Right lobe of liver (tissue), 6 donors: ENCODE results near the gene GABPA. TPM values are rescaled to one million over a fixed set of nuclear protein-coding genes. Genes with fewer than 3 reads are reported as not detected.

Experiments used
- ATAC-seq, 4 donors: fragments of 200-7000 bp; cut with Tn5 transposase; one replicate each; pipeline ENCODE4 v1.9.1; 2020; ENCODE audit warnings: mild to moderate bottlenecking in 4 of 4, moderate library complexity in 4 of 4
- DNase-seq, 3 donors: peaks; one replicate each; pipeline ENCODE4 v3.0.0-alpha.2; 2020
- H3K27ac ChIP-seq, 3 donors: fragments of 200-600 bp; one replicate each; pipeline ENCODE4 v1.8.0; 2022
- H3K27me3 ChIP-seq, 2 donors: fragments of 200-600 bp; one replicate each; pipeline ENCODE4 v1.8.0; 2022
- H3K36me3 ChIP-seq, 4 donors: fragments of 200-600 bp; sonication (generic) in 1 of 4; one replicate each; pipeline versions ENCODE4 v1.5.1 to v1.8.0; 2017 to 2022; ENCODE audit warnings: control low read depth in 1 of 4
- H3K4me1 ChIP-seq, 4 donors: fragments of 200-600 bp; sonication (generic) in 1 of 4; one replicate each; pipeline versions ENCODE4 v1.5.1 to v1.8.0; 2017 to 2022; ENCODE audit warnings: control low read depth in 1 of 4
- H3K4me3 ChIP-seq, 3 donors: fragments of 200-600 bp; one replicate each; pipeline ENCODE4 v1.8.0; 2022
- H3K9me3 ChIP-seq, 4 donors: fragments of 200-600 bp; sonication (generic) in 1 of 4; one replicate each; pipeline versions ENCODE4 v1.5.1 to v1.8.0; 2017 to 2022; ENCODE audit warnings: control low read depth in 1 of 4
- POLR2A ChIP-seq: fragments of 450-650 bp; IDR thresholded peaks from one replicate; pipeline ENCODE4 v1.6.1; 2017; ENCODE audit warnings: antibody characterized with exemption, mild to moderate bottlenecking
- WGBS: methylation state at CpG from one replicate; pipeline ENCODE4 v1.1.6; 2018; ENCODE audit warnings: low coverage, low lambda C conversion rate; ENCODE audit not compliant: insufficient coverage; ENCODE audit errors: missing lambda C conversion rate; 5-methylcytosine and 5-hydroxymethylcytosine counted together
- intact Hi-C, 2 donors: fragments of 100-400 bp; cut with DNase I; formaldehyde crosslinking; loops; one replicate each; pipeline versions ENCODE4 v1.11.2 to v1.14.1; 2022
- total RNA-seq, 6 experiments: library from RNA; depleted of rRNA in 2 of 6; stranded (reverse); fragments of >200 nt in 2 of 6; fragmentation: NEBNext Ultra II Directional in 3 of 6; extraction: Animal tissue kit (Norgen Biotek cat#: 25700) in 3 of 6; gene quantifications; one replicate each; pipeline versions ENCODE4 v1.1.0 to v1.2.4, GENCODE V29; 2016 to 2023
- TF ChIP-seq, protein P1 (sequence below), 4 donors: fragments of 200-600 bp in 3 of 4; fragments of 450-650 bp in 1 of 4; IDR thresholded peaks; one replicate each; pipeline versions ENCODE4 v1.5.1 to v1.8.0; 2016 to 2022; ENCODE audit warnings: antibody characterized with exemption in 4 of 4, mild to moderate bottlenecking in 2 of 4
- donor health status: DM: no; HTN: yes; CAD: no.
- donor health status: DM: no; HTN: no; CAD: no.
- donor health status: DM: no; HTN: no; CAD: no.
- donor health status: DM: no; HTN: yes; CAD: no.
- donor health status: DM: no; HTN: yes; CAD: no.

Gene GABPA
- total RNA-seq, 6 experiments from 2014 or later, result 8.4 to 15.2 (median 12.3) TPM

DNA sequence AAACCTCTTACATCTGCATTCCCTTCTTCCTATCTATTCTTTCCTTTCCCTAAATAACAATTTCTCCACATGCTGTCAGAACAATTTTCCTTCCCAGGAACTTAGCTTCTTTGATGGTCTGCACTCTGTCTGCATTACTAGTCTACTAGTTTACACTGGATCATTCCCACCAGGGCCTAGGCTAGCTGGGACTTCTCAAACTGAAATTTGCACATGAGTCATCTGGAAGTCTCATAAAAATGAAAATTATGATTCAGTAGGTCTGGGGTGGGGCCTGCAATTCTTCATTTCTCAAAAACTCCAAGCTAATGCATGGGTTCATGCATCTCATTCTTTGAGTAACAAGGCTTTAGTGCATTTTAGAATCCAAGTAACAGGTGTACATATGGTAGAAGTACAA is 74.2 kb downstream of the GABPA start:
- intact Hi-C loops, result no loop called here
- no peak for ATAC-seq

GRCh38 chr21:25811186-25811585 is 76.4 kb downstream of the GABPA start:
- DNase-seq (no peak), ATAC-seq (no peak)
- TF ChIP-seq, protein P1, sequence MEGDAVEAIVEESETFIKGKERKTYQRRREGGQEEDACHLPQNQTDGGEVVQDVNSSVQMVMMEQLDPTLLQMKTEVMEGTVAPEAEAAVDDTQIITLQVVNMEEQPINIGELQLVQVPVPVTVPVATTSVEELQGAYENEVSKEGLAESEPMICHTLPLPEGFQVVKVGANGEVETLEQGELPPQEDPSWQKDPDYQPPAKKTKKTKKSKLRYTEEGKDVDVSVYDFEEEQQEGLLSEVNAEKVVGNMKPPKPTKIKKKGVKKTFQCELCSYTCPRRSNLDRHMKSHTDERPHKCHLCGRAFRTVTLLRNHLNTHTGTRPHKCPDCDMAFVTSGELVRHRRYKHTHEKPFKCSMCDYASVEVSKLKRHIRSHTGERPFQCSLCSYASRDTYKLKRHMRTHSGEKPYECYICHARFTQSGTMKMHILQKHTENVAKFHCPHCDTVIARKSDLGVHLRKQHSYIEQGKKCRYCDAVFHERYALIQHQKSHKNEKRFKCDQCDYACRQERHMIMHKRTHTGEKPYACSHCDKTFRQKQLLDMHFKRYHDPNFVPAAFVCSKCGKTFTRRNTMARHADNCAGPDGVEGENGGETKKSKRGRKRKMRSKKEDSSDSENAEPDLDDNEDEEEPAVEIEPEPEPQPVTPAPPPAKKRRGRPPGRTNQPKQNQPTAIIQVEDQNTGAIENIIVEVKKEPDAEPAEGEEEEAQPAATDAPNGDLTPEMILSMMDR (IDR thresholded peaks at IDR 0.05), result no peak
- TF ChIP-seq POLR2A, result no peak
- 67% methylated on average over 1 of the region's 1 CpG for WGBS
- intact Hi-C loops, result no loop called here
- Histone ChIP-seq H3K4me3 (no peak overlapping the region), H3K4me1 (no peaks in the 10 kb centered on the region), H3K27me3 (no peaks in the 10 kb centered on the region), H3K36me3 (no peaks in the 10 kb centered on the region), H3K9me3 (no peaks in the 10 kb centered on the region), H3K27ac (no peak overlapping the region)

More for the DNA sequence above, 74.2 kb downstream of the GABPA start:
- no peak for TF ChIP-seq POLR2A
- H3K4me3 ChIP-seq, result no peak overlapping the region
- no peaks in the 10 kb centered on the region for H3K27me3 ChIP-seq
- H3K4me1 ChIP-seq, result no peaks in the 10 kb centered on the region
- H3K36me3 ChIP-seq, result no peaks in the 10 kb centered on the region
- DNase-seq, result no peak
- H3K27ac ChIP-seq, result no peak overlapping the region
- H3K9me3 ChIP-seq, result no peaks in the 10 kb centered on the region

GRCh38 chr21:25813917-25814316 is 79.1 kb downstream of the GABPA start:
- H3K27me3 ChIP-seq, result no peaks in the 10 kb centered on the region
- no peak overlapping the region for H3K27ac ChIP-seq
- 100% methylated on average over 1 of the region's 1 CpG for WGBS
- intact Hi-C loops, result no loop called here
- DNase-seq, result no peak
- H3K4me1 ChIP-seq, result no peaks in the 10 kb centered on the region
- H3K36me3 ChIP-seq, result no peaks in the 10 kb centered on the region
- no peaks in the 10 kb centered on the region for H3K9me3 ChIP-seq
- no peak for ATAC-seq
- no peak for TF ChIP-seq POLR2A
- TF ChIP-seq, protein P1 (IDR thresholded peaks at IDR 0.05), result no peak
- no peak overlapping the region for H3K4me3 ChIP-seq

- ATAC-seq (no peak), DNase-seq (no peak)
- TF ChIP-seq POLR2A, result no peak
- TF ChIP-seq, protein P1 (IDR thresholded peaks at IDR 0.05), result no peak
- WGBS, result 81% methylated on average over 3 of the region's 5 CpGs
- Histone ChIP-seq H3K27ac (no peak overlapping the region), H3K36me3 (no peaks in the 10 kb centered on the region), H3K9me3 (no peaks in the 10 kb centered on the region), H3K4me1 (no peaks in the 10 kb centered on the region), H3K27me3 (no peaks in the 10 kb centered on the region), H3K4me3 (no peak overlapping the region)
- intact Hi-C loops, result no loop called here
These were observed 83.3 kb downstream of the GABPA start for GRCh38 chr21:25818121-25818520.

- TF ChIP-seq, protein P1 (IDR thresholded peaks at IDR 0.05), result no peak
- no peak for TF ChIP-seq POLR2A
These were observed 83.8 kb downstream of the GABPA start for GRCh38 chr21:25818551-25818950.

More at GRCh38 chr21:25818551-25818950, 83.8 kb downstream of the GABPA start:
- Histone ChIP-seq H3K4me3 (no peak overlapping the region), H3K27me3 (no peaks in the 10 kb centered on the region), H3K9me3 (no peaks in the 10 kb centered on the region), H3K27ac (no peak overlapping the region), H3K4me1 (no peaks in the 10 kb centered on the region), H3K36me3 (no peaks in the 10 kb centered on the region)
- DNase-seq (no peak), ATAC-seq (no peak)
- intact Hi-C loops, result no loop called here
- 47% methylated on average over 1 of the region's 1 CpG for WGBS

Other genes with a start within 250 kb of the GABPA start
- 10 to 100 TPM; 18.4 to 23.8 (median 19.5) TPM for gene MRPL39, start 127.5 kb upstream of the GABPA start, total RNA-seq
- 1 to 10 TPM; 1.3 to 2.9 (median 2.0) TPM for gene JAM2, start 95.7 kb upstream of the GABPA start, total RNA-seq
- gene ATP5PF, start 68 bp upstream of the GABPA start, total RNA-seq, result 100 to 1,000 TPM; 118 to 212 (median 140) TPM